Measurements from ENCODE around the gene NSRP1.
"Not testable (repeated sequence)": the region's sequence is repeated elsewhere in the genome, so short reads cannot be mapped to it uniquely, and the experiment has no call there.

NSRP1 gene

GRCh38 chr17:30225919-30226553 lies 109.4 kb downstream of the NSRP1 start:
- Histone ChIP-seq H3K36me3 (ENCODE audit: control insufficient read depth, insufficient read depth, low read length) (no peaks in the 10 kb centered on the region), H3K4me1 (ENCODE audit: control insufficient read depth, insufficient read depth, low read length, poor library complexity, severe bottlenecking) (no peaks in the 10 kb centered on the region), H3K9me3 (ENCODE audit: control insufficient read depth, low read length) (no peaks in the 10 kb centered on the region), H3K27me3 (replicated peaks; ENCODE audit: control insufficient read depth, insufficient read depth, low read length, poor library complexity, severe bottlenecking) (no peaks in the 10 kb centered on the region), H3K4me3 (ENCODE audit: insufficient read depth, low read depth, low read length, poor library complexity, severe bottlenecking) (no peak overlapping the region), H3K27ac (ENCODE audit: insufficient read depth, low read length, poor library complexity, severe bottlenecking) (no peak overlapping the region)
- no peak for DNase-seq

GRCh38 chr17:30226878-30227277 lies 110.3 kb downstream of the NSRP1 start:
- no peaks in the 10 kb centered on the region for H3K36me3 ChIP-seq (ENCODE audit: control insufficient read depth, insufficient read depth, low read length)
- no peak overlapping the region for H3K4me3 ChIP-seq (ENCODE audit: insufficient read depth, low read depth, low read length, poor library complexity, severe bottlenecking)
- DNase-seq: no peak
- no peaks in the 10 kb centered on the region for H3K9me3 ChIP-seq (ENCODE audit: control insufficient read depth, low read length)
- H3K27ac ChIP-seq (ENCODE audit: insufficient read depth, low read length, poor library complexity, severe bottlenecking): no peak overlapping the region
- H3K27me3 ChIP-seq (replicated peaks; ENCODE audit: control insufficient read depth, insufficient read depth, low read length, poor library complexity, severe bottlenecking): no peaks in the 10 kb centered on the region
- H3K4me1 ChIP-seq (ENCODE audit: control insufficient read depth, insufficient read depth, low read length, poor library complexity, severe bottlenecking): no peaks in the 10 kb centered on the region

- no peaks in the 10 kb centered on the region for H3K4me1 ChIP-seq (ENCODE audit: control insufficient read depth, insufficient read depth, low read length, poor library complexity, severe bottlenecking)
- H3K27ac ChIP-seq (ENCODE audit: insufficient read depth, low read length, poor library complexity, severe bottlenecking): no peak overlapping the region
- H3K36me3 ChIP-seq (ENCODE audit: control insufficient read depth, insufficient read depth, low read length): no peaks in the 10 kb centered on the region
- DNase-seq: no peak
- H3K27me3 ChIP-seq (replicated peaks; ENCODE audit: control insufficient read depth, insufficient read depth, low read length, poor library complexity, severe bottlenecking): no peaks in the 10 kb centered on the region
- H3K4me3 ChIP-seq (ENCODE audit: insufficient read depth, low read depth, low read length, poor library complexity, severe bottlenecking): no peak overlapping the region
- H3K9me3 ChIP-seq (ENCODE audit: control insufficient read depth, low read length): no peaks in the 10 kb centered on the region
Observed at GRCh38 chr17:30228011-30228410, 111.4 kb downstream of the NSRP1 start.

- H3K27ac ChIP-seq (ENCODE audit: insufficient read depth, low read length, poor library complexity, severe bottlenecking): no peak overlapping the region
- DNase-seq: no peak
- no peaks in the 10 kb centered on the region for H3K36me3 ChIP-seq (ENCODE audit: control insufficient read depth, insufficient read depth, low read length)
- no peak overlapping the region for H3K4me3 ChIP-seq (ENCODE audit: insufficient read depth, low read depth, low read length, poor library complexity, severe bottlenecking)
- H3K27me3 ChIP-seq (replicated peaks; ENCODE audit: control insufficient read depth, insufficient read depth, low read length, poor library complexity, severe bottlenecking): no peaks in the 10 kb centered on the region
- H3K4me1 ChIP-seq (ENCODE audit: control insufficient read depth, insufficient read depth, low read length, poor library complexity, severe bottlenecking): no peaks in the 10 kb centered on the region
- no peaks in the 10 kb centered on the region for H3K9me3 ChIP-seq (ENCODE audit: control insufficient read depth, low read length)
Observed at GRCh38 chr17:30229012-30229411, 112.4 kb downstream of the NSRP1 start.

- not testable (repeated sequence) for DNase-seq; H3K4me3 ChIP-seq (ENCODE audit: insufficient read depth, low read depth, low read length, poor library complexity, severe bottlenecking); H3K27me3 ChIP-seq (replicated peaks; ENCODE audit: control insufficient read depth, insufficient read depth, low read length, poor library complexity, severe bottlenecking); H3K4me1 ChIP-seq (ENCODE audit: control insufficient read depth, insufficient read depth, low read length, poor library complexity, severe bottlenecking); H3K27ac ChIP-seq (ENCODE audit: insufficient read depth, low read length, poor library complexity, severe bottlenecking); H3K9me3 ChIP-seq (ENCODE audit: control insufficient read depth, low read length); H3K36me3 ChIP-seq (ENCODE audit: control insufficient read depth, insufficient read depth, low read length)
Observed at GRCh38 chr17:30230009-30230408, 113.4 kb downstream of the NSRP1 start.

- Histone ChIP-seq H3K4me3 (ENCODE audit: insufficient read depth, low read depth, low read length, poor library complexity, severe bottlenecking) (no peak overlapping the region), H3K27me3 (replicated peaks; ENCODE audit: control insufficient read depth, insufficient read depth, low read length, poor library complexity, severe bottlenecking) (peaks cover 6% of the 10 kb centered on the region), H3K36me3 (ENCODE audit: control insufficient read depth, insufficient read depth, low read length) (no peaks in the 10 kb centered on the region), H3K27ac (ENCODE audit: insufficient read depth, low read length, poor library complexity, severe bottlenecking) (no peak overlapping the region), H3K4me1 (ENCODE audit: control insufficient read depth, insufficient read depth, low read length, poor library complexity, severe bottlenecking) (peaks cover 9% of the 10 kb centered on the region), H3K9me3 (ENCODE audit: control insufficient read depth, low read length) (no peaks in the 10 kb centered on the region)
- no peak for DNase-seq
Observed at GRCh38 chr17:30230596-30231125, 114.0 kb downstream of the NSRP1 start.

- no peak for DNase-seq
- peaks cover 17% of the 10 kb centered on the region for H3K27me3 ChIP-seq (replicated peaks; ENCODE audit: control insufficient read depth, insufficient read depth, low read length, poor library complexity, severe bottlenecking)
- peaks cover 19% of the 10 kb centered on the region for H3K4me1 ChIP-seq (ENCODE audit: control insufficient read depth, insufficient read depth, low read length, poor library complexity, severe bottlenecking)
- H3K4me3 ChIP-seq (ENCODE audit: insufficient read depth, low read depth, low read length, poor library complexity, severe bottlenecking): no peak overlapping the region
- no peaks in the 10 kb centered on the region for H3K9me3 ChIP-seq (ENCODE audit: control insufficient read depth, low read length)
- no peaks in the 10 kb centered on the region for H3K36me3 ChIP-seq (ENCODE audit: control insufficient read depth, insufficient read depth, low read length)
- H3K27ac ChIP-seq (ENCODE audit: insufficient read depth, low read length, poor library complexity, severe bottlenecking): no peak overlapping the region
Observed at GRCh38 chr17:30232015-30232823, 115.6 kb downstream of the NSRP1 start.

GRCh38 chr17:30232824-30233427 lies 116.3 kb downstream of the NSRP1 start:
- no peak overlapping the region for H3K4me3 ChIP-seq (ENCODE audit: insufficient read depth, low read depth, low read length, poor library complexity, severe bottlenecking)
- DNase-seq: no peak
- peaks cover 20% of the 10 kb centered on the region for H3K27me3 ChIP-seq (replicated peaks; ENCODE audit: control insufficient read depth, insufficient read depth, low read length, poor library complexity, severe bottlenecking)
- H3K4me1 ChIP-seq (ENCODE audit: control insufficient read depth, insufficient read depth, low read length, poor library complexity, severe bottlenecking): peaks cover 19% of the 10 kb centered on the region
- H3K36me3 ChIP-seq (ENCODE audit: control insufficient read depth, insufficient read depth, low read length): no peaks in the 10 kb centered on the region
- H3K27ac ChIP-seq (ENCODE audit: insufficient read depth, low read length, poor library complexity, severe bottlenecking): no peak overlapping the region
- H3K9me3 ChIP-seq (ENCODE audit: control insufficient read depth, low read length): no peaks in the 10 kb centered on the region

- Histone ChIP-seq H3K9me3 (ENCODE audit: control insufficient read depth, low read length) (no peaks in the 10 kb centered on the region), H3K27ac (ENCODE audit: insufficient read depth, low read length, poor library complexity, severe bottlenecking) (no peak overlapping the region), H3K36me3 (ENCODE audit: control insufficient read depth, insufficient read depth, low read length) (no peaks in the 10 kb centered on the region), H3K27me3 (replicated peaks; ENCODE audit: control insufficient read depth, insufficient read depth, low read length, poor library complexity, severe bottlenecking) (peaks cover 31% of the 10 kb centered on the region), H3K4me3 (ENCODE audit: insufficient read depth, low read depth, low read length, poor library complexity, severe bottlenecking) (no peak overlapping the region), H3K4me1 (ENCODE audit: control insufficient read depth, insufficient read depth, low read length, poor library complexity, severe bottlenecking) (peaks cover 19% of the 10 kb centered on the region)
- DNase-seq: no peak
Observed at GRCh38 chr17:30234296-30234695, 117.7 kb downstream of the NSRP1 start.

- DNase-seq: no peak
- H3K27ac ChIP-seq (ENCODE audit: insufficient read depth, low read length, poor library complexity, severe bottlenecking): no peak overlapping the region
- H3K4me1 ChIP-seq (ENCODE audit: control insufficient read depth, insufficient read depth, low read length, poor library complexity, severe bottlenecking): peaks cover 19% of the 10 kb centered on the region
- no peaks in the 10 kb centered on the region for H3K36me3 ChIP-seq (ENCODE audit: control insufficient read depth, insufficient read depth, low read length)
- H3K4me3 ChIP-seq (ENCODE audit: insufficient read depth, low read depth, low read length, poor library complexity, severe bottlenecking): peak overlapping the region; percentile 42
- H3K27me3 ChIP-seq (replicated peaks; ENCODE audit: control insufficient read depth, insufficient read depth, low read length, poor library complexity, severe bottlenecking): peaks cover 31% of the 10 kb centered on the region
- H3K9me3 ChIP-seq (ENCODE audit: control insufficient read depth, low read length): no peaks in the 10 kb centered on the region
Observed at GRCh38 chr17:30234964-30235363, 118.3 kb downstream of the NSRP1 start.
